COLO829 (cell line): ENCODE data around the gene CDH15.

Source experiments
- DNase-seq: peaks from one replicate; pipeline ENCODE4 v3.0.0; 2012; ENCODE audit warnings: low spot score

Gene CDH15, protein sequence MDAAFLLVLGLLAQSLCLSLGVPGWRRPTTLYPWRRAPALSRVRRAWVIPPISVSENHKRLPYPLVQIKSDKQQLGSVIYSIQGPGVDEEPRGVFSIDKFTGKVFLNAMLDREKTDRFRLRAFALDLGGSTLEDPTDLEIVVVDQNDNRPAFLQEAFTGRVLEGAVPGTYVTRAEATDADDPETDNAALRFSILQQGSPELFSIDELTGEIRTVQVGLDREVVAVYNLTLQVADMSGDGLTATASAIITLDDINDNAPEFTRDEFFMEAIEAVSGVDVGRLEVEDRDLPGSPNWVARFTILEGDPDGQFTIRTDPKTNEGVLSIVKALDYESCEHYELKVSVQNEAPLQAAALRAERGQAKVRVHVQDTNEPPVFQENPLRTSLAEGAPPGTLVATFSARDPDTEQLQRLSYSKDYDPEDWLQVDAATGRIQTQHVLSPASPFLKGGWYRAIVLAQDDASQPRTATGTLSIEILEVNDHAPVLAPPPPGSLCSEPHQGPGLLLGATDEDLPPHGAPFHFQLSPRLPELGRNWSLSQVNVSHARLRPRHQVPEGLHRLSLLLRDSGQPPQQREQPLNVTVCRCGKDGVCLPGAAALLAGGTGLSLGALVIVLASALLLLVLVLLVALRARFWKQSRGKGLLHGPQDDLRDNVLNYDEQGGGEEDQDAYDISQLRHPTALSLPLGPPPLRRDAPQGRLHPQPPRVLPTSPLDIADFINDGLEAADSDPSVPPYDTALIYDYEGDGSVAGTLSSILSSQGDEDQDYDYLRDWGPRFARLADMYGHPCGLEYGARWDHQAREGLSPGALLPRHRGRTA

DNA sequence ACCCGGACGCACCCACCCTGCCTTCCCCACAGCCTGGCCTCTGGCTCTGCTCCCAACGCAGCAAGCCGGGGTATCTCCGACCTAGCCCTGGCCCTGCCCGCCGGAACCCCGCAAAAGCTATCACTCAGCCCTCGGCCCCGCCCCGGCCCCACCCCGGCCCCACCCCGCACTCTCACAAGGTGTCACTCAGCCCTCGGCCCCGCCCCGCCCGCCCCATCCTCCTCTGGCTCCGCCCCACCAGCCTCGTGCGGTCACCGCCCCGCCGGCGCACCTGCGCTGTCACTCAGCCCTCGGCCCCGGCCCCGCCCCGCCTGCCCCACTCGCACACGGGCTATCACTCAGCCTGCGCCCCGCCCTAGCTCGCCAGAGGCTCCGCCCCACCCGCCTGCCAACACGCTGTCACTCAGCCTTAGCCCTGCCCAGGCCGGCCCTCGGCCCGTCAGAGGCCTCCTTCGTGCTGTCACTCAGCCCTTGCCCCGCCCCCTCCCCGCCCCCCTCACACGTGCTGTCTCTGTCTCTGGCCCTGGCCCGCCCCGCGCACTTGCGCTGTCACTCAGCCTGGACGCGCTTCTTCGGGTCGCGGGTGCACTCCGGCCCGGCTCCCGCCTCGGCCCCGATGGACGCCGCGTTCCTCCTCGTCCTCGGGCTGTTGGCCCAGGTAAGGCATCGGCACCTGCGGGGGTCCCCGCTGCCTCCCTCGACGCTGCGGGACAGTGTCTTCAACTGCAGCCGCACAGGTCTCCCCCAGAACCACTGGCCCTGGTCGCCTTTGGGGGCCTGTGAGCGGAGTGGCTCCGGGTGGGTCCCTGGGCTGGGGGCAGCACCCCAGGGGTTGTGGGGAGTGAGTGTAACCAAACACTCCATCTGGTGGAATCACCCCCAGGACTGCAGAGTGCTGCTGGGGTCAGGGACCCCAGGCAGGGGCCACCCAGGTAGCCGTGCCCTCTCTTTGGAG is at the start of gene CDH15:
Gene CDH15 (plus strand): TSS at position 533 of the 955 bp plus-strand sequence. CDS start 84 bp downstream, at position 617.
- peak; percentile 89 for DNase-seq

DNA sequence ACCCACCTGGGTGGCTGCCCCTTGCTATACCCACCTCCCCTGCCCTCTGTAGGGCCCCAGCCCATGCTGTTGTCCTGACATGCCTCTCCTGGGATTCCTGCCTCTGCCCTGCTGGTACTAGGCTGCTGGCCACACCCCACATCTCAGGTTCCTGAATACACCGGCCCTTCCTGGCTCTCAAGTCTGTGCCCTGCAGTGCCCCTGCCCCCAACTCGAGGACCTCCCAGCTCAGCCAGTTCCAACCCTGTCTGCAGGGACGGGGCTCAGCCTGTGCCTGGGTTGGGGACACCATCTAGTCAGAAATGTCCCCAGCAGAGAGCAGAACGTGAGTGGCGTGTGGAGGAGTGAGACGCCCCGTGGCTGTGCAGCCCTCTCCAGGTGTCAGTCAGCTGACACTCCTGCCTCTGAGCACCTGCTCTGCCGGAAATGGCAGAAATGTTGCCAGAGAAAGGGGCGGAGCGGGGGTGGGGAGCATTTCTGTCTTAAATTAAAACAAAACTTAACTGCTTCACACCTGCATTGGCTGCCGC is 49.2 kb upstream of the CDH15 start:
- DNase-seq, result no peak

DNA sequence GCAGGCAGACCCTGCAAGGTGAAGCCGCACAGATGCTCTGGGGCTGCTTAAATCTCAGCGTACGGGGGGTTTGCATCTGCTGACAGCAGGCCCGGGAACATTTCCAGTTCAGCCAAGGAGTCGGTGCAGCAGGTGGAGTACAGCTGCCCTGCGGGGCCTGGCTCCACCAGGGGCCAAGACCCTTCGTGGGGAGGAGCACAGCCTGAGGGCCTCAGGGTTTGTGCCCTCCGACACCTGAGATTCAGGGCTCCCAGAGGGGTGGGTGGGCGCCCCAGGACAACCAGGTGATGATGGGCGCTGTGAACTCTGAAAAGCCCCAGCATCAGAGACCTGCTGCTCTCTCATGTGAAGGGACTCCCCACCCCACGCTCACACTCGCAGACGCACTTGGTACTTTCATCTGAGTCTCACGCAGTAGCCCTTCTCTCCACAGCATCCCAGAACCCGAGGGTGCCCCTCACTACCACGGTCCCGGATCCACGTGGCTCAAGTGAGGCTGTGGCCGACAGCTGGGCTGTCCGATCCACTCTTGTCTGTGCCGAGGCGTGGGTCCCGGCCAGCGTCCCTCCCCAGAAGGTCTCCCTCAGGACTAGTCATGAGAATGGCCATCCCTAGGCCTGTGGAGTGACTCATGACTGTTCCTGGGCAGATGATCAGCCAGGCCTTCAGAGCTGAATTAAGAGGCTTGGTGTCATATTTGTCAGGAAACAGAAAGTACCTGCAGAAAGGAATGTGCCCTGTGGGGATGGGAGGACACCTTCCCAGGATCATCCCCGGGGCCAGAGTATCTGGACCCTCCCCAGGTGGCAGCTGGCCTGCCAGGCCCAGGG is 48.3 kb upstream of the CDH15 start:
- DNase-seq, result no peak

DNA sequence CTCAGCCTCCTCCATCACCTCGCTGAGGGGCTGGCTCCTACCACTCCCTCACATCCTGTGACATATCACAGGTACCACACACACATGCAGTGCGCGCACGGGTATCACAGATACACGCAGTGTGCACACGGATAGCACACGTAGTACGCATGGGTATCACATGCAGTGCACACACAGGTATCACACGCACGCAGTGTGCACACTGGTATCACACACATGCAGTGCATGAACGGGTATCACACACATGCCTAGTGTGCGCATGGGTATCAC is 47.8 kb upstream of the CDH15 start:
- DNase-seq, result no peak

DNA sequence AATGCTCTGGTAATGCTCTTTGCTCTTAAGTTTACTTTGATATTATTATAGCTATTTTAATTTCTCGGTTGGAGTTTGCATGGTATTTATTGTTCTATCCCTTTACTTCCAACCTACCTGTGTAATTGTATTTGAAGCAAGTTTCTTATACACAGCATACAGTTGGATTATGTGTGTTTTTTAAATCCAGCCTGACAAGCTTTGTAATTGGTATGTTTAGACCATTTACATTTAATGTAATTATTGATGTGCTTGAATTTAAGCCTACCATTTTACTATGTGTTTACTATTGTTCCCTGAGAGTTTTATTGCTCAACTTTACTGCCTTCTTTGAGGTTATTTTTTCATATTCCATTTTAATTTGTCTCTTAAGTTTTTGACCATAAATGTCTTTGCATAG is 42.2 kb upstream of the CDH15 start:
- DNase-seq, result no peak

DNA sequence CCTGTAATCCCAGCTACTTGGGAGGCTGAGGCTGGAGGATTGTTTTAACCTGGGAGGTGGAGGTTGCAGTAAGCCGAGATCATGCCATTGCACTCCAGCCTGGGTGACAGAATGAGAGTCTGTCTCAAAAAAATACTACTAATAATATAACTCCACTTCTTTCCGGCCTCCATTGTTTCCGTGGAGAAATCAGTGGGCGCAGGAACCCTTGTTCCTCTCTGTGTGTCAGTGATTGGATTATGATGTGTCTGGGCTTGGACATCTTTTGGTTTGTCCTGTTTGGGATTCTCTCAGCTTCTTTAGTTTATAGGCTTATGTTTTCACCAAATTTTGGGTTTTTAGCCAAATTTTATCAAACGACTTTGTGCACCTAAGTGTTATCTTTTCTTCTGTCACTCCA is 41.1 kb upstream of the CDH15 start:
- no peak for DNase-seq

DNA sequence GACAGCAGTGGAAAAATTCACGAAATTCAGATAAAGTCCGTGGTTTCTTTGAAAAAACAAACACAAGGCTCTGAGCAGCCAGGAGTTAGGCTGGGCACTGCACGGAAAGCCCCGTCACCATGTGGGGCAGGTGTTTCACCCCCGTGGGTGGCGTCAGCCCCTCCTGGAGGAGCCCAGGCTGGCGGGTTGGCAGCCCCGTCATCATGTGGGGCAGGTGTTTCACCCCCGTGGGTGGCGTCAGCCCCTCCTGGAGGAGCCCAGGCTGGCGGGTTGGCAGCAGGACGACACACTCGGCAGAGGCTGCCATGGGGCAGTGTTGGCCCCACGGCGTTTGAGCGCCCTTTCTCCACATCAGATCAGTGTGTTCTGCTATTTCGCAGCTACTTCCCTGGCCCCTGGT is 39.8 kb upstream of the CDH15 start:
- no peak for DNase-seq

DNA sequence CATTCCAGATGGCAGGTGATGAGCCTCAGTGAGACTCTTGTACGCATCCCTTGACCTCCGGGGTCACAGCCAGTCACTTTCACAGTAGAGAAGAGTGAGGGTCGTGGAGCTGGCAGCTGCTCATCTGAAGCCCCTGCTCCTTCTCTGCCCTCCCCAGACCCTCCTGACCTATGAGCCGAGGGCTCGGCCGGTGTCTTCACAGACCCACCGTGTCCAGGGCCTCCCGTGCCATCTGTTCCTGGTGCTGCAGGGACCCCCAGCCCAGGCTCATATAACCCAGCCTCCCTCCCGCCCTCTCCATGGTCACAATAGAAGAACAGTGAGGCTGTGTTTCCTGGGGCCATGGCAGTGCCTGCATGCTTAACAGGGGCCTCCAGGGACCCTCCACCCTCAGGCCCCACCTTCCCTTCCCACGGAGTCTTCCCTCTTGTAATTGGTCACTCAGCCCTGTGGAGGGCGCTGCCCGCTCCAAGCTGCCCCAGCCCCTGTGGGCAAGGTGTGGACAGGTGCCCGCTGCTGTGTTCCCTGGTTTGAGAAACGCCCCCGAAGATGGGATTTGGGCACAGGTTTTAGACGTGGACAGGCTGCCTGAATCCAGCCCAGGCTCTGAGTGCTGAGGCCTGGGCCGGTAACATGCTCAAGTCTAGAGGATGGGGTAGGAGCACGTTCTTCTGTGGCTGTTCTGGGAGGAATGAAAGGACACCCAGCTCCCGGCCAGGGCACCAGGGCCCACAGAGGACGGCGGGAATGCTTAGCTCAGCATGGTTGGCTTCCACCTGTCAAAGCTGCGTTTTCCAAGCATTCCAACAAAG is 39.1 kb upstream of the CDH15 start:
- no peak for DNase-seq

DNA sequence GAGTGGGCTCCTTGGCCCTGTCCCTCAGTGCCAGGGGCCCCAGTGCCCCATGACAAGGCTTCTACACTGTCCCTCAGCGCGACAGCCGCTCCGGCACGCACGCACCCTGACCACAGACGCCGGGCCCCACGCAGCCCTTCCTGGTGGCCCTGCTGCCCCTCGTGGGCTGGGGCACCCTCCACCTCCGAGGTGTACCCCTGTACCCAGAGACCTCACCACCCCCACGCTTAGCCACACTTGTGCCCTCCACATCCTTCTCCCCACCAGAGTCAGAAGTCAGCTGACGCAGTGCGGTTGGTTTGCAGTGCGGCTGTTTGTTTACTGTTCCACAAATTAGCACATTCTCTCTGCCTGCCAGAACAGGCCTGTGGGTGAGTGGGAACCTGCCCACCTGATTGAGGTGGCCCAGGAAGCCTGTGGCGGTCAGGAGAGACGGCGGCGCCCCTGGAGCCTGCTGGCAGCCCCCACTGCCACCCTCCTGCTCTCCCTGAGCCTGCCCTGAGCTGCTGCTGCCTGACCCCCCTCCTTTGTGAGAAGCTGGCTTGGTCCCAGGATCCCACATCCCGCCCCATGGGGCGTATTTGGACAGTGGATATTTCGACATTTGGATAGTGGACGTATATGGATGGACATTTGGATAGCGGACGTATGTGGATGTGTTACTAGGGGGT is 38.0 kb upstream of the CDH15 start:
- no peak for DNase-seq

DNA sequence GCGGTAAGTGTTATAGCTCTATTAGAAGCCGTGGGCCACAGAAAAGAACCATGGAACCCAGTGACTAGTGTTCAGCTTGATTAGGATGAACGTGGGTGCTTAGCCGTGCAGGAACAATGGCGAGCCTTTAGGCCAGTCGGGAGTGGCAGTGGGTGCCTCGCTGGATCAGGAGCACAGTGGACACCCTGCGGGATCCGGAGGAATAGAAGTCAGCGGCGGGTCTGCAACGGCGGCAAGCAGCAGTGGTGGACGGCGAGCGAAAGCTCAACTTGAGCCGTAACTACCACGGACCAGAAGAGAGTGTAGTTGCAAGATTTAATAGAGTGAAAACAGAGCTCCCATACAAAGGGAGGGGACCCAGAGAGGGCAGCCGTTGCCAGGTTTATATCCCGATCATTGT is 37.3 kb upstream of the CDH15 start:
- no peak for DNase-seq

DNA sequence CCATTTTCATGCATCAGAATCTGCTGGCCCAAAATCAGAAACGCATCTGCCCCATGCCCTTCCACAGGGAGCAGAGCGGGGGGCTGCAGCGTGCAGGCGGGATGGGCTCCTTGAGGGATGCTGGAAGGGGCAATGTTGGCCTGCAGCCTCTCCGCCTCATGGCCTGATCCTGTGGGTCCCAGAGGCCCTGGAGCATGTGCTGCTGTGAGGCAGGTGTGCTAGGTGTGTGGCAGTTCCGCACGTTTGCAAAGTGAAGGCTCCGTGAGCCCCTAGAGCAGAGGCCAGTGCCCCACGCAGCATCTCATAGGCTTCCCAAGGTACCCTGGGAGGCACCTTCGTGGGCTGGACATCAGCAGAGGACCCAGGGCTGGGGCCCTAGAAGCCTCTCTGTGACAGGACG is 36.4 kb upstream of the CDH15 start:
- no peak for DNase-seq

DNA sequence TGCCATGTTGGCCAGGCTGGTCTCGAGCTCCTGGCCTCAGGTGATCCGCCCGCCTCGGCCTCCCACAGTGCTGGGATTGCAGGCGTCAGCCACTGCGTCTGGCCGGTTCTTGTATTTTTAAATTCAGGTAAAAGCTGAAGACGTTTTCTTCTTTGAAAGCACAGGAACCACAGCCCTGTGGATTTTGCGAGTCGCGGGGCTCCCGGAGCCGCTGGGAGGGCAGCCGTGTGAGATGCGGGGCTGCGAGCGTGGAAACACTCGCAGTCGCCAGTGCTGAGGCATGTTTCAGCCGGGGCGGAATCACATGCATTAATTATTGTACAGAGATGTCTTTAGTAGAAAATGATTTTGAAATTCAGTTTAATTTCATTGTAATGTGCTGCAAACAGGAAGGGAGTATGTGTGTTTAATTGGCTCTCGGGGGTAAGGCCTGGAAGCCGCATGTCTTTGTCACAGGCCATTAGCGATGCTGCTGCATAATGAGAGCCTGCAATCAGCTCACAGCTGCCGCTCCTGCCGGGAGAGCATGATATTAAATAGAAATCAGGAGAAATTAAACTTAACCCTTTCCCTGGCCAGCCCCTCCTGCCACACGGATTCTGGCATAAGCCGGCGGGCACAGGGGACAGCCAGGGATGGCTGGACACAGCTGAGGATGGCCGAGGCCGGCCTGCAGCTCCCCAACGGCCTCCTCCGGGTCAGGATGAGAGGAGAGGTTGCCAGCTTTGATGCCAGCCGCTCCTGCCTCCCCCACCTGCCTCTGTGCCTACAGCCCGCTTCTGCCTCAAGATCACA is 35.4 kb upstream of the CDH15 start:
- DNase-seq, result no peak

DNA sequence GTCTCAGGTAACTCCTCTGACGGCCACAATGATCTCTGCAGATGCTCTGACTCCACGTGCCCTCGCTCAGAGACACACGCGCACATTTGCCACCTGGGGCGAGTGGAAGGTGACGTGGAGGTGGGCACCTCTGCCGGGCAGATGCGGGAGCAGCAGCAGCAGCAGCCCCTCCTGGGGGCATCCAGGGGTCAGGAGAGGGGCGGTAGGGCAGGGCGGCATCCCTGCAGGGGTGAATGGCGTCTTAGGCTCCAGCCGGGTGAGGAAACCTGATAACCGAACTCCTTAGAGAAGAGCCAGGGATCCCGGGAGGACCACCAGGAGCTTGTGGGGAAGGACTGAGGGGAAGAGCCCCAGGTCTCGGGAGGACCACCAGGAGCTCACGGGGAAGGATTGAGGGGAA is 34.6 kb upstream of the CDH15 start:
- no peak for DNase-seq

DNA sequence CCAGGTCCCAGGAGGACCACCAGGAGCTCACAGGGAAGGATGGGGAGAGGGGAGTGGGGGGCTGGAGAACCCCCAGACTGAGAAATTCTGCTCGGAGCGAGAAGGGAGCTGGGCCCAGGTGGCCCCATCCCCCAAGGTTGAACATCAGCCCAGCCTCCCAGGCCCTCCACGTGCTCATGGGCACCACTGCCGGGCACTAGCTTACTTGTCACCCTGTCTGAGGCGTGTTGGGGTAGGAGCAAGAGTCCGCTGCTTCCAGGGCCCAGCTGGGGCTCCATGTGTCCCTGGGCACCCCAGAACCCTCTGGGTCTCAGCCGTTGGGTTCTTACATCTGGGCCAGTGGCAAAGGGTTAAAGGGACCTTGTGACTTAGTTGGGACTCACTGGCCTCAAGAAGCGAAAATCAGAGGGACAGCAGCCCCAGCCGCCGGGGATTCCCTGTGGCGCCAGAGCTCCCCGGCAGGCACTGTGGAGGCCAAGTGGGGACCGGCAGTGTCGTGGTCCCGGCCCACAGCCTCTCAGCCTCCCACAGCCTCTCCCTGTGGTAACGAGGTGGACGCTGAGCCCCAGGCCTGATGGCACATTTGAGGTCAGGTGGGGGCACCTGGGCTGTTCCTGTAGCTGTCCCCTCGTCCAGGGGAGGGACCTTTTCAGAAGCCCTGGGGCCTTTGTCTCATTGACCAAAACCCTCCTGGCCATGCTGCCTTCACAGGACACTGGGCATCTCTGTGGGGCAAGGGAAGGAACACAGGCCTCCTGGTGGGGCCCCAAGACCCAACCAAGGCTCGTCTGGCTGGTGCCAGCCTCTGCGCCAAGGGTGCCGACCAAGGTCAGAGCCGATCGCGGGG is 33.7 kb upstream of the CDH15 start:
- DNase-seq, result no peak

DNA sequence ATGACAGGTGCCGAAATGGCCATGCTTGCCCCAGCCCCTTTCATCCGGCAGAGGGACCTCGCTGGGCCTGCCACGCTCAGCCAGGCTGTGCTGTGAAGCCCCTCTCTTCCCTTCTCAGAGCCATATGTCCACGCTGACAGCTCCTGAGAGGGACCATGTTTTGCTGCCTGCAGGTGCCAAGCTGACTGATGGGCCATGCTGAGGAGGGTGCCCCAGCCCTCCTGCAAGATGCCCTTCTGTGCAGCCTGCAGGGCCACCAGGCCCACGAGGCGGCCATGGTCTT is 33.1 kb upstream of the CDH15 start:
- no peak for DNase-seq

DNA sequence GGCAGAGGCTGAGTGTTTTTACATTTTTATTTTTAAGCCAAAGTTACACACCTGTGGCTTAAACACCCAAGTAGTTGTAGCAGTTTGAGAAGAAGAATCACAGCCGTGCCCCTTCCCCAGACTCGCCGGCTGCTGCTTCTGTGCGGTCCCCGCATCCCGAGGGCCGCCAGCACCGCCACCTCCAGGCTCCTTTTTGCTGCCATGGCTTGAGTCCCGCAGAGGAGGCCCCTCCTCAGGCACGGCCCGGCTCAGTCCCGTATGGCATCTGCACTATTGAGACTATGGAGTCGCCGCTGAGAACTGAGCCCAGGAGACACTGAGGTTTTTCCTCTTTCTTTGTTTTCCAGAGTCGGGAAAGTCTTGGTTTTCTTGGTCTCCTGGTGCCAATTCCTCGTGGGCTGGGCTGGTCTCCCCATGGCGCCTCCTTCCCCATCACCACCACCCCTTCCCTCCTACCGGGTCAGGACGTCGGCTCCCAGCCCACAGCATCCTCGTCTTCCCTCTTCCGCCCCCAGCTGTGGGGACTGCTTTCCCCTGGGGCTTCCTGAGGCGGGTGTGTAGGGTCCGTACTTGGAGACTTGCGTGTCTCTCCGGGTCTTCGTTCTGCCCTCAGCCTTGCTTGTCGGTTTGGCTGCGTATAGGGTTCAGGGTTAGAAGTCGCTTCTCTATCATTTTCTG is 32.6 kb upstream of the CDH15 start:
- no peak for DNase-seq

DNA sequence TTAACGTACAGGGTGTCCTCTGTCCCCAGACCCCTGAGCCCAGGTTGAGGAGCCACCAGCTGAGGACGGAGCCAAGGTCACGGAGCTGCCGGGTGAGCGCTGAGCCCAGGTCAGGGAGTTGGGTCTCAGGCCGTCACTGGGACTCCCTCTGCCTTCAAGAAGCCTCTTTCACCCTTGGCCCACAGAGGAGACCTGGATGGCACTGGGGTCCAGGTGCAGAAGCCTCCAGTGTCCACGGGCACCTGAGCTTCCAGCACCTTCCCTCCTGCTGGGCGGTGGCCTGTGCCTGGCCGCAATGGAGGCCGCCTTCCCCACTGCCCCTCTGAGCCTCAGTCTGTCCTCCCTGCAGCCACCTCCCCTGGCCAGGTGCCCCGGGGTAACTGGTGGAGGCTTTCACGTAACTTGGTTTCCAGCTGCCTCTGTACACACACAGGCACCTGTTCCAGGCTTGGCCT is 31.6 kb upstream of the CDH15 start:
- DNase-seq, result no peak

DNA sequence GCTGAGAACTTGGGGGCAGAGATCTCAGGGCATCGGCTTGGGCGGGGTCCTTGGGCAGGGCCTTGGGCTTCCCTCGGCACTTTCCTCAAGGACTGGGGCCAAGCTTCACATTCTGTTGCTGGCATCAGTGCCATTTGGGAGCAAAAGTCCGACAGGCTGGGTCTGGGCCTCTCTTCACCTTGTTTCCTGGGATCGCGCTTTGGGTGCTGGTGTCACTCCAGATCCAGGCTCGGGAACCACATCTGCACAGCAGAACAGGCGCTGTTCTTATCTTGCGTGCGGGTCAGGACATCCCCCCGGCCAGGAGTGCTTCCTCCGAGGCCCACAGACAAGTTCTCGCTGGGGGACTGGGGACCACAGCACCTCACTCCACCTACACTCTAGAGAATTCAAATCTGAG is 31.1 kb upstream of the CDH15 start:
- DNase-seq, result no peak
